ENCODE measurements around the gene ATR. TPM values are rescaled to one million over a fixed set of nuclear protein-coding genes. Genes with fewer than 3 reads are reported as not detected.
"Not testable (repeated sequence)": the region's sequence is repeated elsewhere in the genome, so short reads cannot be mapped to it uniquely, and the experiment has no call there.

ATR gene
- total and polyA plus RNA-seq, 2 experiments from 2014 or later, result 5.0 to 15.7 TPM

GRCh38 chr3:142577696-142578328 lies 721 bp downstream of the ATR start:
- Histone ChIP-seq H3K4me1 (ENCODE audit: low read depth) (peaks cover 17% of the 10 kb centered on the region), H3K9me3 (ENCODE audit: low read depth) (no peaks in the 10 kb centered on the region), H3K36me3 (no peaks in the 10 kb centered on the region), H3K27ac (peak overlapping the region; percentile 90), H3K4me3 (peak overlapping the region; percentile 61), H3K27me3 (no peaks in the 10 kb centered on the region)
- peak in 1 of 2 donors; percentile 6 for DNase-seq (ENCODE audit: low read depth in 1 of 2, low spot score in 1 of 2)
- TF ChIP-seq, protein P1, sequence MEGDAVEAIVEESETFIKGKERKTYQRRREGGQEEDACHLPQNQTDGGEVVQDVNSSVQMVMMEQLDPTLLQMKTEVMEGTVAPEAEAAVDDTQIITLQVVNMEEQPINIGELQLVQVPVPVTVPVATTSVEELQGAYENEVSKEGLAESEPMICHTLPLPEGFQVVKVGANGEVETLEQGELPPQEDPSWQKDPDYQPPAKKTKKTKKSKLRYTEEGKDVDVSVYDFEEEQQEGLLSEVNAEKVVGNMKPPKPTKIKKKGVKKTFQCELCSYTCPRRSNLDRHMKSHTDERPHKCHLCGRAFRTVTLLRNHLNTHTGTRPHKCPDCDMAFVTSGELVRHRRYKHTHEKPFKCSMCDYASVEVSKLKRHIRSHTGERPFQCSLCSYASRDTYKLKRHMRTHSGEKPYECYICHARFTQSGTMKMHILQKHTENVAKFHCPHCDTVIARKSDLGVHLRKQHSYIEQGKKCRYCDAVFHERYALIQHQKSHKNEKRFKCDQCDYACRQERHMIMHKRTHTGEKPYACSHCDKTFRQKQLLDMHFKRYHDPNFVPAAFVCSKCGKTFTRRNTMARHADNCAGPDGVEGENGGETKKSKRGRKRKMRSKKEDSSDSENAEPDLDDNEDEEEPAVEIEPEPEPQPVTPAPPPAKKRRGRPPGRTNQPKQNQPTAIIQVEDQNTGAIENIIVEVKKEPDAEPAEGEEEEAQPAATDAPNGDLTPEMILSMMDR (IDR thresholded peaks at IDR 0.05; ENCODE audit: low read depth, low read length), result no peak

DNA sequence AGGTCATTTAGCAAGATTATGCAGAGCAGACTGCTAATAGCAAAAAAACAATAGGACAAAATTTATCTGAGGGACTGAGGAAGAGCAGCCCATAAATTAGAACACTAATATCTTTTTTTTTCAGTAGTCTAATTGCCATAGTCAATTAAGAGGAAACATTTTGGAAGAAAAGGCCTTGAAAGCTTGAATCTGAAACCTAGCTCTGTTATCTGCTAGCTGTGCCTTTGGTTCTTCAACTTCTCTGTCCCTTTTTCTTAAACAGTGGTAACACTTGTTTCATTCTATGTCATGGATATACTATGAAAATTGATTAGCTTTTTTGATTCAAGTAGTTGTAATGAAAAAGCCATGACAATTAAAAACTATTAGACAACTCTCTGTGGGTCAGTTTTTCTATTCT lies 1.7 kb downstream of the ATR start:
- H3K4me3 ChIP-seq, result no peak overlapping the region
- no peaks in the 10 kb centered on the region for H3K27me3 ChIP-seq
- H3K36me3 ChIP-seq, result no peaks in the 10 kb centered on the region
- no peaks in the 10 kb centered on the region for H3K9me3 ChIP-seq (ENCODE audit: low read depth)
- DNase-seq (ENCODE audit: low read depth in 1 of 2, low spot score in 1 of 2), result no peak
- TF ChIP-seq, protein P1 (IDR thresholded peaks at IDR 0.05; ENCODE audit: low read depth, low read length), result no peak
- H3K27ac ChIP-seq, result no peak overlapping the region
- peaks cover 17% of the 10 kb centered on the region for H3K4me1 ChIP-seq (ENCODE audit: low read depth)

GRCh38 chr3:142574665-142575064 lies 3.9 kb downstream of the ATR start:
- H3K4me1 ChIP-seq (ENCODE audit: low read depth), result peaks cover 17% of the 10 kb centered on the region
- H3K27ac ChIP-seq, result peak overlapping the region; percentile 15

GRCh38 chr3:142574223-142574622 lies 4.3 kb downstream of the ATR start:
- H3K9me3 ChIP-seq (ENCODE audit: low read depth); H3K4me3 ChIP-seq; DNase-seq (ENCODE audit: low read depth in 1 of 2, low spot score in 1 of 2); H3K27me3 ChIP-seq; H3K36me3 ChIP-seq: not testable (repeated sequence)
- Histone ChIP-seq H3K4me1 (ENCODE audit: low read depth) (peaks cover 13% of the 10 kb centered on the region), H3K27ac (peak overlapping the region; percentile 15)

More at GRCh38 chr3:142574665-142575064, 3.9 kb downstream of the ATR start:
- TF ChIP-seq, protein P1 (IDR thresholded peaks at IDR 0.05; ENCODE audit: low read depth, low read length), result no peak
- H3K27me3 ChIP-seq, result no peaks in the 10 kb centered on the region
- H3K36me3 ChIP-seq, result no peaks in the 10 kb centered on the region
- no peak overlapping the region for H3K4me3 ChIP-seq
- no peak for DNase-seq (ENCODE audit: low read depth in 1 of 2, low spot score in 1 of 2)
- no peaks in the 10 kb centered on the region for H3K9me3 ChIP-seq (ENCODE audit: low read depth)

- H3K9me3 ChIP-seq (ENCODE audit: low read depth); DNase-seq (ENCODE audit: low read depth in 1 of 2, low spot score in 1 of 2); H3K27ac ChIP-seq; H3K4me3 ChIP-seq; H3K4me1 ChIP-seq (ENCODE audit: low read depth); H3K36me3 ChIP-seq; H3K27me3 ChIP-seq: not testable (repeated sequence)
Observed at GRCh38 chr3:142569422-142569821, 9.1 kb downstream of the ATR start.

DNA sequence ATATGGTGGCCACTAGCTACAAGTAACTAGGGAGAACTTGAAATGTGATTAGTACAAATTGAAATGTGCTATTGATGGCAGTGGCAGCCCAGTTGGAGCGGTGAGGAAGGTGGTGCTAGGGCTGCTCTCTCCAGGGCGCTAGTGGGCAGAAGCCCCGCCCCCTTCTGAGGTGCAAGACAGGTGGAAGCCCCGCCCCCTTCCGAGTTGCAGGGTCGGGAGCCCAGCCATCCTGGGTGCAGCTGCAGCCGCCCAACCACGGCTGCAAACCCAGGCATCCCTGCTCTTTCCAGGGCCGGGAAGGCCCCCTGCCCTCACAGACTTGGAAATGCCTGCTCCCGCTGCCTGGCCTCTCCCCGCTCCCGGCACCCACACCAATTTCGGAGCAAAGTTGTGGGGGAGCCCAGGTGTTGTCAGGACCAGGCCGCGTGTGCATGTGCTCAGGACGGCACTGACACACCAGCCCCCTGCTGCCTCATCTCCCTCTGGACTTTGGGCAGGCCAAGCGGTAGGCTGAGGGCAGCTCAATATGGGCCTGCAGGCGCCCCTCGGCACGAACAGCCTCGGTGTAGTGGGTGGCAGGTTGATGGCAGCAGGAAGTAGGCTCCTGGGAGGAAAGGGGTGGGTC lies 10.0 kb downstream of the ATR start:
- no peaks in the 10 kb centered on the region for H3K27me3 ChIP-seq
- TF ChIP-seq, protein P1 (IDR thresholded peaks at IDR 0.05; ENCODE audit: low read depth, low read length), result no peak
- no peak for DNase-seq (ENCODE audit: low read depth in 1 of 2, low spot score in 1 of 2)
- no peak overlapping the region for H3K27ac ChIP-seq
- H3K4me3 ChIP-seq, result no peak overlapping the region
- H3K36me3 ChIP-seq, result no peaks in the 10 kb centered on the region
- H3K9me3 ChIP-seq (ENCODE audit: low read depth), result no peaks in the 10 kb centered on the region
- H3K4me1 ChIP-seq (ENCODE audit: low read depth), result no peaks in the 10 kb centered on the region

All from cardiac muscle cell (in vitro differentiated cells and primary cell).